Large intestine (tissue), 3 donors: ENCODE data around the gene SLC35A2. TPM values are rescaled to one million over a fixed set of nuclear protein-coding genes. Genes with fewer than 3 reads are reported as not detected.

Experiments
- DNase-seq, 2 donors: peaks; one replicate each; pipeline versions ENCODE4 v3.0.0 to v3.0.0-alpha.2; 2013
- H3K27ac ChIP-seq: one replicate; pipeline ENCODE4 v1.5.1; 2013; ENCODE audit warnings: low read length
- H3K27me3 ChIP-seq: 2 replicates; pipeline ENCODE4 v1.6.1; 2013; ENCODE audit warnings: low read length; ENCODE audit not compliant: control insufficient read depth, insufficient read depth
- H3K36me3 ChIP-seq: 2 replicates; pipeline ENCODE4 v1.6.1; 2013; ENCODE audit warnings: low read length; ENCODE audit not compliant: control insufficient read depth, insufficient read depth
- H3K4me1 ChIP-seq: one replicate; pipeline ENCODE4 v1.6.1; 2013; ENCODE audit warnings: low read length; ENCODE audit not compliant: control insufficient read depth, insufficient read depth
- H3K4me3 ChIP-seq: one replicate; pipeline ENCODE4 v1.5.1; 2013; ENCODE audit warnings: low read length
- H3K9me3 ChIP-seq: one replicate; pipeline ENCODE4 v1.6.1; 2013; ENCODE audit warnings: mild to moderate bottlenecking, low read depth, low read length, moderate library complexity; ENCODE audit not compliant: control insufficient read depth
- WGBS: methylation state at CpG from one replicate; pipeline ENCODE4 v1.1.5; 2013; ENCODE audit warnings: low lambda C conversion rate; ENCODE audit not compliant: insufficient coverage; 5-methylcytosine and 5-hydroxymethylcytosine counted together
- polyA plus RNA-seq: library from polyadenylated mRNA; unstranded; fragments of 120-200 nt; gene quantifications from one replicate; pipeline ENCODE4 v1.2.1, GENCODE V29; 2013

The SLC35A2 gene
- polyA plus RNA-seq, 1 donor = 23.6 TPM

DNA sequence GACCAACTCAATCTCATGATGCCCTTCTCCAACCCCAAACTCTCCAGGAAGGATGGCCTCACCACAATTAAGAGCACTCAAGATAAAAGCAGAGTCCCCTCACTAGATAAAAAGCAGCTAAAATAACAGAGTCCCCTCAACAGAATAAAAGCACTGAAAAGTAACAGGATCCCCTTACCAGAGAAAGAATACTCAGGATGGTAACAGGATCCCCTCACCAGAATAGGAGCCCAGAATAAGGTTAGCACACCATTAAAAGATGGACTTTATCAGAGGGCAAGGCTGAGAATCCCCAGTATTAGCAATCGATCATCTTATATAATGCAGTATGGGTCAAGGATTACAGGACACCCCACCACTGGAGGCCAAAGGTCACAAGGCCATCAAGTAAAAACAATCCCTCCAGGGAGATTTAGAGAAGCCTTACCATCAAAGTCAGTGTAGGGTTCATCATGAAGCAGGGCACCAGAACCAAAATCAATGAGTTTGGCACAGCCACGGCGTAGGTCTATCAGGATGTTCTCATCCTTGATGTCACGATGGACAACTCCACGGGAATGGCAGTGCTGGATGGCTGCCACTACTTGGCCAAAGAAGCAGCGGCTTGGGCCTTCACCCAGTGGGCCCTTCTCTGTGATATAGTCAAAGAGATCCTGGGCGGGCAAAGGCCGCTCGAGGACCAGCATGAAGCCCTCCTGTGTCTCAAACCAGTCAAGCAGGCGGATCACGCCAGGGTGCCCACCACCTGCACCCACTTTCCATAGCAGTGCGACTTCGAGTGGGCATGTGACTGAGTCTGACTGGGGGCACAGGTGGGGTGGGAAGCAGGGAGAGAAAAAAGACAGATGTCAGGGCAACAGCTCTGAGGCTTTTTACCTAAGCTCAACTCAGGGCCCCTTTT is 3.4 kb upstream of the SLC35A2 start:
- WGBS = no CpG with 5 or more reads among the region's 13 CpGs
- Histone ChIP-seq H3K27ac (no peak overlapping the region), H3K36me3 (peaks cover 17% of the 10 kb centered on the region), H3K4me1 (peaks cover 23% of the 10 kb centered on the region), H3K9me3 (no peaks in the 10 kb centered on the region), H3K27me3 (no peaks in the 10 kb centered on the region), H3K4me3 (no peak overlapping the region)
- no peak for DNase-seq

DNA sequence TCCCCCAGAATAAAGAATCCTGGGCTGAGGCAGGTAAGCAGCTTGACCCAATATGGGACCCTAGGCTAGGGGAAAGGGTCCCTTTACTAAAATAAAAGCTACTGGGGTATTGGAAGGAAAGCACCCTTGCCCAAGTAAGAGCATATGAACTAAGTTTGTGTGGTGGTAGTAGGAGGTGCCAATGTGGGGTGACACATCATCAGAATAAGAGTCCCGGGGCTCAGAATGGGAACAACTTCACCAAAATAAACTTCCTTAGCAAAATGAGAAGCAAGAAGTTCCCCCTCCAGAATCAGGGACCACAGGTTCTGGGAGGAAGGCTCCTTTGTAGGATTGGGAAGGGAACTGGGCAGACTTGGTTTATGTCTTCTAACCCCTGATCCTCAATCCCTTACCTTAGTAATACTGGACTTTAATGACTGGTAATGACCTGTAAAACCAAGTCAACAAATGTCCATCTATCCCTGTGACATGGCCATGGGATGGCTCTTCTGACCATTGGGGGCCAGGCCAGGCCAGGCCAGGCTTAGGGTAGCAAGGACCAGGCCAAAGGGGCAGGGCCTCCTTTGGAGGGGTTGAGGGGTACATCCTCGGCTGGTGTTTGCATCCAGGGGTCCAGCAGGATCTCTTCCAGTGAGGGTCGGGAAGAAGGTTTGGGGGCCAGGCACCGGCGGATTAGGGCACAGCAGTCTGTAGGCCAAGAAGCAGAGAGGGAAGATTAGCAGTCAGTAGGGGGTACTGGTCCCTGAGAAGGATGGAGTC is 2.3 kb upstream of the SLC35A2 start:
- Histone ChIP-seq H3K4me1 (peaks cover 18% of the 10 kb centered on the region), H3K27ac (no peak overlapping the region), H3K9me3 (no peaks in the 10 kb centered on the region), H3K36me3 (peaks cover 21% of the 10 kb centered on the region), H3K27me3 (no peaks in the 10 kb centered on the region), H3K4me3 (no peak overlapping the region)
- no CpG with 5 or more reads among the region's 5 CpGs for WGBS
- no peak for DNase-seq

DNA sequence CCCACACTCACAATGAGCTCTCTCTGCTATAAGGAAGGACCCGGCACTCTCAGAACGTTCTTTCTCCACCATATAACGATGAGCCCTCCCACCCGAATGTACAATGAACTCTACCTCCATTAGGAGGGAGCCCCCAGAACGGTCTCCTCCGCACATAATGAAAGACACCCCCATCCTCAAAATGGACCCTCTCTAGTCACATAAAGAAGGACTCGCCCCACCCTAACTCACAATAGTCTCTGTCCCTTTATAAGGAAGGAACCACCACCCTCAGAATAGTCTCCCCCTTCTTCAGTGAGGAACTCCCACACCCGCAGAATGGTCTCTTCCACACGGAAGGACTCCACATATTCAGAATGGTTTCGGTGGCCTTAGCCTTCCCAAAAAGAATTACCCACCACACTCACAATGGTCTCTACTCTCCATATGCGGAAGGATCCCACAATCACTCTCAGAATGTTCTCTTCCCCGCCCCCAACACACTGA is 477 bp downstream of the SLC35A2 start:
- Histone ChIP-seq H3K9me3 (no peaks in the 10 kb centered on the region), H3K36me3 (peaks cover 32% of the 10 kb centered on the region), H3K4me3 (peak overlapping the region; percentile 89), H3K27ac (peak overlapping the region; percentile 86), H3K4me1 (peaks cover 10% of the 10 kb centered on the region), H3K27me3 (no peaks in the 10 kb centered on the region)
- DNase-seq = peak in 1 of 2 donors; percentile 3
- WGBS = no CpG with 5 or more reads among the region's 12 CpGs

DNA sequence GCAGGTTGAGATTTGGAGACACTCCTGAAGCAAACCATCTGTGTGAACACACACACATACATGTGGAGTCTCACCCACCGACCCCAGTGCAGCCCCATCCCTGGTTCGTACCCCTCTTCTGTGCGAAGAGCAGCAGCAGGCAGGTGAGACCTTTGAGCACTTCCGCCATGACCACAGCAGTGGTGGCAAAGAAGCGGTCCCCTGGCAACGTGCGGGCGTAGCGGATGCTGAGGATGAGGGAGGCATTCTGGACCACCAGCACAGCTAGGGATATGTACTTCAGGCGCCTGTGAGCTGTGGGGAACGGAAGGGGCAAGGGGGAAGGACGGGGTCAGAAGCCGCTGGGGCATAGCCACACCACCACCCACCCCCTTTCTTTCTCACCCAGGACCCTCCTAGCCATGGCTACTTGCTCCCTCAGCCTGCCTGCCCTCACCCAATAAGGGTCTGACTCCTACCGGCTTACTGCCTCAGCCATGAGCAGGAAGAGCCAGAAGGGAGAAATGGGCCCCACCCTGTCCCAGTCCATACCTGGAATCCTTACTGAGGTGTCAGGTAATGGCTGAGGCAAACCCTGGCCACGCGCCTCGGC is 1.6 kb downstream of the SLC35A2 start:
- Histone ChIP-seq H3K4me1 (peaks cover 10% of the 10 kb centered on the region), H3K36me3 (peaks cover 39% of the 10 kb centered on the region), H3K27ac (no peak overlapping the region), H3K27me3 (no peaks in the 10 kb centered on the region), H3K4me3 (no peak overlapping the region), H3K9me3 (no peaks in the 10 kb centered on the region)
- WGBS = no CpG with 5 or more reads among the region's 17 CpGs
- DNase-seq = no peak

DNA sequence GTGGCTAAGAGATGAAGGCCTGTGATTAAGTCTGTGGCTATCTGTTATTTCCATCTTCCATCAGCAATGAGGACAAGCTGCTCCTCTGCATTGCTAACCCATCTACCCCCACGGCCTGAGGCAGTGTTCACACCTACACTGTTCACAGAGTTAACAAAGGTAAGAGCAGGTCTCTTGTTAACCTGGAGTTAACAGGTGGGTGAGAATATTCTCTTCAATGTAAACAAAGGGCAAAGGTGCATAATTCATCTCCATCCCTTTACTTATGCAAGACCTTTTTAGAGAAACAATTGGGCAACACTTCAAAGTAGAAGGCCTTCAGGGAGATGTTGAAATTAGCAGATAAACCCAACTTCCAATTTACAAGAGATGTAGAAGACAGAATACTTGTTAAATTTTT is 2.8 kb downstream of the SLC35A2 start:
- peaks cover 30% of the 10 kb centered on the region for H3K36me3 ChIP-seq
- DNase-seq = no peak
- no CpG with 5 or more reads among the region's 1 CpG for WGBS

DNA sequence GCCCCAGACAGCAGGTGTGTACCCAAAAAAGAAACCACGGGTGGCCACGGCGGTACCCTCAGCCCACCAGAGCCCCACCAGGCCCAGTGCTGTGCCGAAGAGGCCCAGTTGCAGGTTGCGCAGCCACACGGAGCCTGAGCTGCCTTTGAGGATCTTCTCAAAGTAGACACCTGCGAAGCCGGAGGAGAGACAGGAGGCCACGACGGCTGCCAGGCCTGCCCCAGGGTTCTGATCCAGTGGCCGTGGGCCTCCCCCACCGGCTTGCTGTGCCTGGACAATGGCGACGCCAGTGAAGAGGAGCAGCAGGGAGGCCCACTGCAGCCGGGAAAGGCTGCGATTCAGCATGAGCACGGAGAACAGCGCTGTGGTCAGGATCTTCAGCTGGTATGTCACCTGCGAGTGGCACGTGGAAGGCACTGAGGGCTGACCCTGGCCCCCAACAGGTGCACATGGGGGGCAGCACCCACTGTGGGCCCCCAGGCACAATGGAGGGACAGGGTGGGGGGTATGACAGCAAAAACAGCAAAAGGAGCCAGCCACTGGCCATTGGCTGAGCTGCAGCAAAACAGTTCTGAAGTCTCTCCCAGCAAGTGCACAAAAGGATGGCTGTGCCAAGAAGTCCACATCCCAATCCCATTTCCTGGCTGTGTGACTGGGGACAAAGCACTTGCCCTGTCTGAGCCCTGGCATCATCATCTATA is 6.2 kb downstream of the SLC35A2 start:
- H3K4me1 ChIP-seq = peaks cover 1% of the 10 kb centered on the region
- no peak overlapping the region for H3K27ac ChIP-seq
- H3K36me3 ChIP-seq = peaks cover 45% of the 10 kb centered on the region
- DNase-seq = no peak
- no peaks in the 10 kb centered on the region for H3K27me3 ChIP-seq
- no peaks in the 10 kb centered on the region for H3K9me3 ChIP-seq
- WGBS = no CpG with 5 or more reads among the region's 20 CpGs
- H3K4me3 ChIP-seq = no peak overlapping the region

More for the DNA sequence above, 2.8 kb downstream of the SLC35A2 start:
- H3K27me3 ChIP-seq = no peaks in the 10 kb centered on the region
- H3K27ac ChIP-seq = no peak overlapping the region
- H3K9me3 ChIP-seq = no peaks in the 10 kb centered on the region
- peaks cover 10% of the 10 kb centered on the region for H3K4me1 ChIP-seq
- H3K4me3 ChIP-seq = no peak overlapping the region

DNA sequence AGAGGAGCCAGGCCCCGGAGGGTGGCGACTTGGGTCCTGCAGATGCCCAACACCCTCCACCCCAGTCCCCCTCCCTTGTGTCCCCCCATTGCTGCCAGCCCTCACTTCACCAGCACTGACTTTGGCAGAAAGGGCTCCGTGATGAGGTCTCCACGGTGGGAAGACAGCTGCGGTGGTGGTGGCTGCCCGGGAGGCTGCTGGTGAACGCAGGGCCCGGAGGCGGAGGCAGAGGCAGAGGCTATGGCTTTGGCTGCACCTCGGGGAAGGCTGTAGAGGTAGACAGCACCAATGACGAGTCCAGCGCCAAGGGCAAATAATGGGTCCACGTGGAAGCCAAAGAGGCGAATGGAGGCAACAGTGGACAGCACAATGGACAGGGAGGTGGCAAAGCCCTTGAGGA is 6.8 kb downstream of the SLC35A2 start:
- Histone ChIP-seq H3K36me3 (peaks cover 46% of the 10 kb centered on the region), H3K27me3 (no peaks in the 10 kb centered on the region), H3K4me1 (no peaks in the 10 kb centered on the region), H3K9me3 (no peaks in the 10 kb centered on the region), H3K27ac (no peak overlapping the region), H3K4me3 (no peak overlapping the region)
- WGBS = no CpG with 5 or more reads among the region's 14 CpGs
- no peak for DNase-seq

DNA sequence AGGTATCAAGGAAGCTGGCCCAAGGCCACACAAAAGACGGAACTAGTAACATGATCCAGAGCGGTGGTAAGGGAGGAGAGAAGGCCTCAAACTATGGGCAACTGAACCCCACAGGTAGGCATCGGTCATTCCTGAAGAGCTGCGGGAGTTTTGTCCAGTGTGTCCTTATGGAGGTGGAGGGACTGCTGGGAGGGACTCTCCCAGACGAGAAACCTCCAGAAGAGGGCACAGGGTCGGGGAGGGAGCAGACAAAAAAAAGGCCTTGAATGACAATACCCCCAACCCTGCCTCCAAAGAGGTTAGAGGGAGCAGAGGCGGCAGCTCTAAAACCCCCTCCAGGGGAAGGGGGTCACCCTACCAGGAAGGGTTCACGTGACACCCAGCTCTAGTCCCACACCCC is 7.3 kb downstream of the SLC35A2 start:
- no peak overlapping the region for H3K27ac ChIP-seq
- H3K27me3 ChIP-seq = no peaks in the 10 kb centered on the region
- peaks cover 44% of the 10 kb centered on the region for H3K36me3 ChIP-seq
- WGBS = no CpG with 5 or more reads among the region's 8 CpGs
- no peaks in the 10 kb centered on the region for H3K9me3 ChIP-seq
- DNase-seq = no peak
- H3K4me3 ChIP-seq = no peak overlapping the region
- no peaks in the 10 kb centered on the region for H3K4me1 ChIP-seq

DNA sequence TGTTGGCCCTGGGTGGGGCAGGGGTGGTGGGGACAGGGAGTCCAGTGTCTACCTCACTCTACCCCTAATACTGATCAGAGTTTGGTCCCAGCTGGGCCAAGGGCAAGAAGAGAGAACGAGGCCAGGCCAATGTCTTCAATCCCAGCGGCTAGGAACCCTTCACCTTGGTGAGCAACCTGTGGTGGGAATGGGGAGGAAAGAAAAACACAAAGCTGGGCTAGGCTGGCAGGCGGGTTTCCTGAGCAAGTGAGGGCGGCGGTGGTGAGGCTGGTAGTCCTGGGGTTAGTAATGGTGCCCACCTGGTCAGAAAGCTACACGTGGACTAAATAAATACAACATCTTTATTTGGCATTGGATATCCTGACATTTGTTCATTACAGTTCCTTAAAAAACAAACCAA is 8.2 kb downstream of the SLC35A2 start:
- H3K27ac ChIP-seq = no peak overlapping the region
- no peaks in the 10 kb centered on the region for H3K27me3 ChIP-seq
- peaks cover 42% of the 10 kb centered on the region for H3K36me3 ChIP-seq
- DNase-seq = no peak
- no peaks in the 10 kb centered on the region for H3K9me3 ChIP-seq
- WGBS = no CpG with 5 or more reads among the region's 6 CpGs
- no peaks in the 10 kb centered on the region for H3K4me1 ChIP-seq
- no peak overlapping the region for H3K4me3 ChIP-seq

DNA sequence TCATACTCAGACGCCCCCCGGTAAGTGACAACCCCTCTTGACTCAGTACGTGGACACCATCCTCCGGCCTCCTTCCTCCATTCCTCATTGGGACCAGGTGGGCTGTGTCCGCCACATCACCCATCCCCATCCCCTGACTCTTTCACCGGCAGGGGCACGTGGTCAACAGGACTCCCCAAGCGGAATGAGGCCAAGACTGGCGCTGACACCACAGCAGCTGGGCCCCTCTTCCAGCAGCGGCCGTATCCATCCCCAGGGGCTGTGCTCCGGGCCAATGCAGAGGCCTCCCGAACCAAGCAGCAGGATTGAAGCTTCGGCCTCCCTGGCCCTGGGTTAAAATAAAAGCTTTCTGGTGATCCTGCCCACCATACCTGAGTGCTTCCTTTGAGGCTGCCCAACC is 8.7 kb downstream of the SLC35A2 start:
- DNase-seq = no peak
- Histone ChIP-seq H3K36me3 (peaks cover 41% of the 10 kb centered on the region), H3K4me3 (no peak overlapping the region), H3K4me1 (no peaks in the 10 kb centered on the region), H3K27me3 (no peaks in the 10 kb centered on the region), H3K9me3 (no peaks in the 10 kb centered on the region), H3K27ac (no peak overlapping the region)
- WGBS = no CpG with 5 or more reads among the region's 14 CpGs
